Activated T-cell treated with anti-CD3 and anti-CD28 coated beads for 1 hour (primary cell): Measurements from ENCODE around the gene MAGED4B.
"Not testable (repeated sequence)": the region's sequence is repeated elsewhere in the genome, so short reads cannot be mapped to it uniquely, and the experiment has no call there.

ENCODE experiments used
- DNase-seq: peaks from one replicate; pipeline ENCODE4 v3.0.0-alpha.2; 2020; ENCODE audit warnings: low read depth

Gene MAGED4B, protein sequence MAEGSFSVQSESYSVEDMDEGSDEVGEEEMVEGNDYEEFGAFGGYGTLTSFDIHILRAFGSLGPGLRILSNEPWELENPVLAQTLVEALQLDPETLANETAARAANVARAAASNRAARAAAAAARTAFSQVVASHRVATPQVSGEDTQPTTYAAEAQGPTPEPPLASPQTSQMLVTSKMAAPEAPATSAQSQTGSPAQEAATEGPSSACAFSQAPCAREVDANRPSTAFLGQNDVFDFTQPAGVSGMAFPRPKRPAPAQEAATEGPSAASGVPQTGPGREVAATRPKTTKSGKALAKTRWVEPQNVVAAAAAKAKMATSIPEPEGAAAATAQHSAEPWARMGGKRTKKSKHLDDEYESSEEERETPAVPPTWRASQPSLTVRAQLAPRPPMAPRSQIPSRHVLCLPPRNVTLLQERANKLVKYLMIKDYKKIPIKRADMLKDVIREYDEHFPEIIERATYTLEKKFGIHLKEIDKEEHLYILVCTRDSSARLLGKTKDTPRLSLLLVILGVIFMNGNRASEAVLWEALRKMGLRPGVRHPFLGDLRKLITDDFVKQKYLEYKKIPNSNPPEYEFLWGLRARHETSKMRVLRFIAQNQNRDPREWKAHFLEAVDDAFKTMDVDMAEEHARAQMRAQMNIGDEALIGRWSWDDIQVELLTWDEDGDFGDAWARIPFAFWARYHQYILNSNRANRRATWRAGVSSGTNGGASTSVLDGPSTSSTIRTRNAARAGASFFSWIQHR

DNA sequence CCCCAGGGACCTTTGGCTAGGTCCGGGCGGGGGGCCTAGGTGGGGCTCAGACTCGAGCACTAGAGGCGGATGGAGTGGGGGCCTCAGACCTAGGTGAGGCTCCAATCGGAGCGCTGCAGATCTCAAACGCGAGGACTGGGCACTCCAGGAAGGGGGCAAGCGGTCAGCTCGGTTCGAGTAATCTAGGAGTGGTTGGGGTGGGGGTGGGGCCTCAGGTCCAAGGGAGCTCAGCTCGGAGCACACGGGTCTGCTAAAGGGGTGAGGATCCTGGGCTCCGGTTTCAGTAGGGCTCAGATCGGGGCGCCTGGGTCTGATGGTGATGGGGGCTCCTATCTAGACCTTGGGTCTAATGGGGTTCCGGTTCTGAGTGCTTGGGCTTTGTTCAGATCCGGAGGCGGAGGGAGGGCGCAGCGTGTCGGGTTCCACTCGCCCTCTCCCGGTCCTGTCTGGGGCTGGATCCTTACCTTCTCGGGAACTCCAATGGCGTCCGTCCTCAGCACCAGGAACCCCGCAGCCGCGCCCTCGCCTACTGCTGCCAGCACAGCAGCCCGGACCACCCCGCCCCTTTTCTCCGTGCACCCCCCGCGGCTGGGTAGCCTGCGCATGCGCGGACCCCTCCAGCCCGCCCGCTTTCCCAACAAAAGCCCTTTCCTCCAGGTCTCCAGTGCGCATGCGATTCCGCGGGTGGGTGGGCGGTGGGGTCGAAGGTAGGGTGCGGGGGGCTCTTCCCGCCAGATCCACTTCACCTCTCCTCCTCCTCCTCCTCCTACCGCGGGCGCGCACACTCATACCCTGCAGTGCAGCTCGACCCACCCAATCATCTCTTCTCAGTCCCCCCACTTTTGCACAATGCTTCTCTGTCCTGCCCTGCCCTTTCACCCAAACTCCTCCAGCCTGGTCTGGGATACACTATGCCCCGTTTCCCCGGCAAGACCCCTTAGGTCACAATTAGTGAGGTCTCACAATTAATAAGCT, at the start of gene MAGED4B:
Gene MAGED4B, minus strand, starts transcription at position 518 of the 975 bp plus-strand sequence. CDS start 1,011 bp downstream, outside the sequence.
- not testable (repeated sequence) for DNase-seq

GRCh38 chrX:52118262-52118661, 49.3 kb upstream of the MAGED4B start:
- DNase-seq = no peak

DNA sequence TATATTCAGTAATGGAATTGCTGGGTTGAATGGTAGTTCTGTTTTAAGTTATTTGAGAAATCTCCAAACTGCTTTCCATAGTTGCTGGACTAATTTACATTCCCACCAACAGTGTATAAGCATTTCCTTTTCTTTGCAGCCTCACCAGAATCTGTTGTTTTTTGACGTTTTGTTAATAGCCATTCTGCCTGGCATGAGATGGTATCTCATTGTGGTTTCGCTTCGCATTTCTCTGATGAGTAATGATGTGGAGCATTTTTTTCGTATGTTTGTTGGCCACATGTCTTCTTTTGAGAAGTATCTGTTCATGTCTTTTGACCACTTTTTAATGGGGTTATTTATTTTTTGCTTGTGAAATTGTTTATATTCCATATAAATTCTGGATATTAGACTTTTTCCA, 13.6 kb upstream of the MAGED4B start:
- DNase-seq = no peak

DNA sequence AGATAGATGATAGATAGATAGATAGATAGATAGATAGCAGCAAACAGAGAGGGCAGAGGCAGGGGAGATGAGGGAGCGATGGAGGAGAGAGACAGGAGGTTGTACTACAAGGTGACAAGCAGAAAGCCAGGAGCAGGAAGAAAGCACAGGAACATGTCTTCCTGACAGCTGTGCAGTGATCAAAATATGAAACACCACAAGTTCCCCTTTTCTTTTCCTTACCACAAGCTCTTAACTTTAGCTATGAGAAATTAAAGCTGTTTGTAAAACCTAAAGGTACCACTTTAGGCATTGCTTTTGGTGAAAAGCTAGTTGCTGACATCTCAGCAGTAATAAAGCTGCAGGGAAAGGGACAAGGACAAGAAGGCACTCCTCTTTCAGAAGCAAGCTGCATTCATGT, 9.1 kb upstream of the MAGED4B start:
- DNase-seq = no peak

DNA sequence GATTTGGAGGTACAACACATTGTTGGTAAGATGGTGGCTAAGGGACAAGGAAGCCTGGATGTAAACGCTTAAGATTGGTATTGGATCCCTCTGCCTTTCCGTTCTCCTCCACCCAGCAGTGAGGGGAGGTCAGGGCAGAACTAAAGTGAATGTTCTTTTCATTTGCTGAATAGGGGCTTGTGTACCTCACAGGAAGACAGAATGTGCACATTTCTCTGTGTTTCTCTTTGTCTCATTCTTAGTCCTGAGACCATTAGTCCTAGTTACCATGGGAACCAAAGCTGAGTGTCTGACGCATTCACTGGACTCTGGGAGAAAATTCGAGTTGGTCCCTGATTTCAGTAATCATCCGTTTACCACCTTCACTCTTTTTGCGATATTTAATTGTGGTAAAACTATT, 26.7 kb downstream of the MAGED4B start:
- DNase-seq = not testable (repeated sequence)

DNA sequence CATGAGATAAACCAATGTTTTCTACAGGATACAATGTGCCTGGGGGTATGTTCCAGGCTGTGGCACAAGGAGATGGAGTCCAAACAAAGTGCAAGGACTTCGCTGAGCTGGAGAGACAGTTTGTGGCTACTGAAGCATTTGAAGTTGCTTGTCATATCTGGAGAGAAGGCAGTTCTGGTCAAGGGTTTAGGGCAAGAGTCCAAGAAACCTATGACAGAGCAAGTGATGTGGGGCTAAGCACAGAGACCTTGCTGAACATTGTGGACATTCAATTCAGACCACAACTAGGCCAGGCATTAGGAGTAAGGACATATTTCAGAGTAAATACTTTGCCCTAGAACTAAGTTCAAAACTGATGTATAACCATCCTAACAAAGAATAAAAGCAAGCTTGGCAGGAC, 34.8 kb downstream of the MAGED4B start:
- no peak for DNase-seq

DNA sequence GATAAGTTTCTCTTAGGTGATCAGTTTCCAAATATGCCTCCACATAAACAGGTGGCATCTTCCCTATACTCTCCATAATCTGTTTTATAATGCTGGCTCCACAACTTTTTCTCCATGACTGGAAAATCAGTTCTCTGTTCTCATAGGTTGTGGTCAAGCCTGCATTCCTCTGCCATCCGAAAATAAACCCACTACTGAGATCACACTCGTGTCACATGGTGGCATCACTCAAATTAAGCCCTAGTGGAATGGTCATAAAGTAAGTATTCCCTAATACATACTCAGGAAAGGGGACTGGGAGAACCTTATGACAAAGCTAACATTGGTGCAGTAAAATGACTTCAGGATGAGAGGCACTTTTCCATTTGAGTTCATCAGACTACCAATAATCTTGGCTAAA, 37.6 kb downstream of the MAGED4B start:
- no peak for DNase-seq

DNA sequence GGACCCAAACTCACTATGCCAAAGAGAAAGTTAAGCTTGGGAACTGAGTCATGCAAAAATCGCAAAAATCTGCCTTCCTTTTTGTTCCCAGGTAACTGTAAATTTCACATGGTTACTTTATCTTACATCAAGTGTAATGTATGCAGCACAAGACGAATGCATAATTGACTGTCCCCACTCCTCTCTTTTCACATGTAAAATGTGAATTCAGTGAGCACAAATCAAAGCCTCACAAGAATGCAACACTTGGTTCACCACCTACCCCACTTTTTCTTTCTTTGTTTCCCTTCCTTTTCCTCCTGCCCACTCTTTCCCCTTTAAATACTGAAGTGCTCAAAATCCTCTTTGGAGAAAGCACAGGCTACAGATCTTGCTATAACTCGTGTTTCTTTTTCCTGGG, 53.2 kb downstream of the MAGED4B start:
- no peak for DNase-seq
